Fibroblast of lung (primary cell): ENCODE data around the gene AATF. TPM values are rescaled to one million over a fixed set of nuclear protein-coding genes. Genes with fewer than 3 reads are reported as not detected.

Experiments used
- DNase-seq, 2 donors: peaks; one replicate each; pipeline versions ENCODE4 v3.0.0 to v3.0.0-alpha.2; 2010; ENCODE audit warnings: low read depth in 2 of 2
- H2AFZ ChIP-seq: 2 replicates; pipeline ENCODE4 v1.5.1; 2012; ENCODE audit warnings: low read length, control low read depth, inconsistent platforms
- H3K27ac ChIP-seq: 2 replicates; pipeline ENCODE4 v1.5.1; 2011; ENCODE audit warnings: low read length, control low read depth; ENCODE audit not compliant: insufficient read depth
- H3K27me3 ChIP-seq: 2 replicates; pipeline ENCODE4 v1.5.1; 2011; ENCODE audit warnings: mild to moderate bottlenecking, low read length; ENCODE audit not compliant: control insufficient read depth, insufficient read depth
- H3K36me3 ChIP-seq: 2 replicates; pipeline ENCODE4 v1.5.1; 2011; ENCODE audit warnings: low read length; ENCODE audit not compliant: control insufficient read depth, insufficient read depth
- H3K4me1 ChIP-seq: 2 replicates; pipeline ENCODE4 v1.5.1; 2011; ENCODE audit warnings: low read length; ENCODE audit not compliant: control insufficient read depth, insufficient read depth; ENCODE audit errors: extremely low read depth
- H3K4me2 ChIP-seq: 2 replicates; pipeline ENCODE4 v1.5.1; 2011; ENCODE audit warnings: low read length, control low read depth; ENCODE audit not compliant: insufficient read depth; ENCODE audit errors: extremely low read depth
- H3K4me3 ChIP-seq, 4 experiments: fragments of 200-600 bp in 1 of 4; sonication (generic) in 1 of 4; replicated peaks in 1 of 4; 2 replicates each; pipeline ENCODE4 v1.5.1; 2011 to 2016; ENCODE audit warnings: low read length in 4 of 4, low read depth in 3 of 4, mild to moderate bottlenecking in 3 of 4, control low read depth in 2 of 4, inconsistent platforms in 1 of 4, mixed read lengths in 1 of 4; ENCODE audit not compliant: insufficient read depth in 1 of 4; ENCODE audit errors: control extremely low read depth in 1 of 4
- H3K79me2 ChIP-seq: 2 replicates; pipeline ENCODE4 v1.5.1; 2012; ENCODE audit warnings: mild to moderate bottlenecking, low read length, inconsistent platforms; ENCODE audit not compliant: control insufficient read depth, insufficient read depth
- H3K9ac ChIP-seq: 2 replicates; pipeline ENCODE4 v1.5.1; 2011; ENCODE audit warnings: mild to moderate bottlenecking, low read length, control low read depth; ENCODE audit not compliant: insufficient read depth
- H3K9me3 ChIP-seq: 2 replicates; pipeline ENCODE4 v1.5.1; 2012; ENCODE audit warnings: low read depth, low read length; ENCODE audit not compliant: control insufficient read depth, insufficient read depth
- H4K20me1 ChIP-seq: 2 replicates; pipeline ENCODE4 v1.5.1; 2011; ENCODE audit warnings: low read length; ENCODE audit not compliant: control insufficient read depth, insufficient read depth; ENCODE audit errors: extremely low read depth
- EZH2 ChIP-seq: IDR thresholded peaks from 2 replicates; pipeline ENCODE4 v1.5.1; 2012; ENCODE audit warnings: low read length, control low read depth, mild to moderate bottlenecking; ENCODE audit errors: missing control alignments
- polyA plus RNA-seq, 2 donors: library from polyadenylated mRNA; depleted of rRNA in 1 of 2; stranded (reverse) in 1 of 2; unstranded in 1 of 2; fragments of >200 nt; gene quantifications; 2 replicates each; pipeline ENCODE4 v1.2.1, GENCODE V29; 2011 to 2012; ENCODE audit warnings: missing spikeins in 1 of 2
- total RNA-seq: library from RNA; depleted of rRNA; stranded (reverse); fragments of >200 nt; gene quantifications from 2 replicates; pipeline ENCODE4 v1.2.1, GENCODE V29; 2014
- TF ChIP-seq, protein P1 (sequence below), 2 donors: IDR thresholded peaks in 1 of 2; conservative IDR thresholded peaks in 1 of 2; 1 replicate in 1 of 2; 2 replicates in 1 of 2; pipeline ENCODE4 v1.5.1; 2011 to 2012; ENCODE audit warnings: low read length in 2 of 2, control low read depth in 1 of 2, inconsistent platforms in 1 of 2, low read depth in 1 of 2, mild to moderate bottlenecking in 1 of 2

The AATF gene
- total and polyA plus RNA-seq, 2 donors (not counting 1 experiment from before 2014, with no cell fraction given): 11.9 to 30.7 TPM

GRCh38 chr17:36931697-36932382 lies 16.9 kb upstream of the AATF start:
- Histone ChIP-seq H4K20me1 (no peaks in the 10 kb centered on the region), H3K36me3 (no peaks in the 10 kb centered on the region), H3K4me1 (no peaks in the 10 kb centered on the region), H3K4me3 (peak overlapping the region in 1 of 4 experiments; percentile 17), H3K4me2 (peak overlapping the region; percentile 63), H2AFZ (no peak overlapping the region), H3K79me2 (no peaks in the 10 kb centered on the region), H3K9me3 (no peaks in the 10 kb centered on the region), H3K27ac (no peak overlapping the region), H3K9ac (no peak overlapping the region), H3K27me3 (peaks cover 97% of the 10 kb centered on the region)
- DNase-seq: peak in 1 of 2 donors; percentile 33
- TF ChIP-seq, protein P1, sequence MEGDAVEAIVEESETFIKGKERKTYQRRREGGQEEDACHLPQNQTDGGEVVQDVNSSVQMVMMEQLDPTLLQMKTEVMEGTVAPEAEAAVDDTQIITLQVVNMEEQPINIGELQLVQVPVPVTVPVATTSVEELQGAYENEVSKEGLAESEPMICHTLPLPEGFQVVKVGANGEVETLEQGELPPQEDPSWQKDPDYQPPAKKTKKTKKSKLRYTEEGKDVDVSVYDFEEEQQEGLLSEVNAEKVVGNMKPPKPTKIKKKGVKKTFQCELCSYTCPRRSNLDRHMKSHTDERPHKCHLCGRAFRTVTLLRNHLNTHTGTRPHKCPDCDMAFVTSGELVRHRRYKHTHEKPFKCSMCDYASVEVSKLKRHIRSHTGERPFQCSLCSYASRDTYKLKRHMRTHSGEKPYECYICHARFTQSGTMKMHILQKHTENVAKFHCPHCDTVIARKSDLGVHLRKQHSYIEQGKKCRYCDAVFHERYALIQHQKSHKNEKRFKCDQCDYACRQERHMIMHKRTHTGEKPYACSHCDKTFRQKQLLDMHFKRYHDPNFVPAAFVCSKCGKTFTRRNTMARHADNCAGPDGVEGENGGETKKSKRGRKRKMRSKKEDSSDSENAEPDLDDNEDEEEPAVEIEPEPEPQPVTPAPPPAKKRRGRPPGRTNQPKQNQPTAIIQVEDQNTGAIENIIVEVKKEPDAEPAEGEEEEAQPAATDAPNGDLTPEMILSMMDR (conservative IDR thresholded peaks at IDR 0.05 in 1 of 2, IDR thresholded peaks at IDR 0.05 in 1 of 2; ENCODE audit: low read depth in 1 of 2, low read length in 2 of 2): no peak
- TF ChIP-seq EZH2: peak; percentile 91

DNA sequence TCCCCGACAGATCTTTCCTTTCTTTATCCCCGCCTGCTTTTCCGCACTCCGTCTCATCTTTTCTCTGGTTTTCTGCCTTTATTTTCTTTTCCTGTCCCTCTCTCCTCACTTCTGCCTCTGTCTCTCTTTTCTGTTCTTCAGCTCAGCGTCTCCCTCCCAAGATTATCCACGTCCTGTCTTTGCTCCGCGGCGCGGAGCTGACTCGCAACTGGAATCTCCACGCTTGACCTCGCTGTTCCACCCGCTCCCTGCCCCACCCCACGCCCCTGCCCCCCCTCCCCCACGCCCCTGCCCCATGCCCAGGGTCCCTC lies 16.4 kb upstream of the AATF start:
- no peak for DNase-seq
- Histone ChIP-seq H3K4me2 (peak overlapping the region; percentile 63), H3K27ac (no peak overlapping the region), H3K9me3 (no peaks in the 10 kb centered on the region), H3K4me1 (no peaks in the 10 kb centered on the region), H3K79me2 (no peaks in the 10 kb centered on the region), H3K36me3 (no peaks in the 10 kb centered on the region), H3K9ac (no peak overlapping the region), H3K4me3 (peak overlapping the region in 1 of 4 experiments; percentile 17), H2AFZ (no peak overlapping the region), H3K27me3 (peaks cover 97% of the 10 kb centered on the region), H4K20me1 (no peaks in the 10 kb centered on the region)
- TF ChIP-seq, protein P1 (conservative IDR thresholded peaks at IDR 0.05 in 1 of 2, IDR thresholded peaks at IDR 0.05 in 1 of 2; ENCODE audit: low read depth in 1 of 2, low read length in 2 of 2): no peak
- TF ChIP-seq EZH2: no peak

GRCh38 chr17:36932694-36933511 lies 15.9 kb upstream of the AATF start:
- no peak overlapping the region for H3K4me2 ChIP-seq
- no peaks in the 10 kb centered on the region for H3K4me1 ChIP-seq
- TF ChIP-seq EZH2: peak; percentile 88
- TF ChIP-seq, protein P1 (conservative IDR thresholded peaks at IDR 0.05 in 1 of 2, IDR thresholded peaks at IDR 0.05 in 1 of 2; ENCODE audit: low read depth in 1 of 2, low read length in 2 of 2): no peak

More at GRCh38 chr17:36932694-36933511, 15.9 kb upstream of the AATF start:
- DNase-seq: no peak
- Histone ChIP-seq H3K36me3 (no peaks in the 10 kb centered on the region), H3K79me2 (no peaks in the 10 kb centered on the region), H3K9me3 (no peaks in the 10 kb centered on the region), H3K9ac (no peak overlapping the region), H3K27ac (no peak overlapping the region), H2AFZ (no peak overlapping the region), H3K27me3 (peaks cover 99% of the 10 kb centered on the region), H3K4me3 (no peak overlapping the region), H4K20me1 (no peaks in the 10 kb centered on the region)
